Ovary (tissue), 9 donors: ENCODE data around the gene THAP10. TPM values are rescaled to one million over a fixed set of nuclear protein-coding genes. Genes with fewer than 3 reads are reported as not detected.
"Not testable (repeated sequence)": the region's sequence is repeated elsewhere in the genome, so short reads cannot be mapped to it uniquely, and the experiment has no call there.

Experiments used
- DNase-seq, 5 donors: peaks; one replicate each; pipeline ENCODE4 v3.0.0-alpha.2; 2019 to 2020
- H3K27ac ChIP-seq, 2 donors: fragments of 200-600 bp; one replicate each; pipeline versions ENCODE4 v1.5.1 to v1.8.0; 2019 to 2022
- H3K27me3 ChIP-seq: fragments of 200-600 bp; one replicate; pipeline ENCODE4 v1.8.0; 2022
- H3K36me3 ChIP-seq: fragments of 200-600 bp; sonication (generic); one replicate; pipeline ENCODE4 v1.5.1; 2019
- H3K4me1 ChIP-seq: one replicate; pipeline ENCODE4 v1.8.1; 2013; ENCODE audit warnings: mild to moderate bottlenecking, moderate library complexity; ENCODE audit not compliant: insufficient read depth
- H3K4me3 ChIP-seq: fragments of 200-600 bp; sonication (generic); one replicate; pipeline ENCODE4 v1.5.1; 2017
- H3K9me3 ChIP-seq, 2 donors: fragments of 200-600 bp in 1 of 2; sonication (generic) in 1 of 2; one replicate each; pipeline versions ENCODE4 v1.5.1 to v1.8.1; 2013 to 2019; ENCODE audit warnings: mild to moderate bottlenecking in 1 of 2, moderate library complexity in 1 of 2
- EP300 ChIP-seq: sonication (generic); formaldehyde crosslinking; IDR thresholded peaks from one replicate; pipeline ENCODE4 v1.6.1; 2017; ENCODE audit warnings: antibody characterized with exemption
- POLR2A ChIP-seq: fragments of 450-650 bp; IDR thresholded peaks from one replicate; pipeline ENCODE4 v1.6.1; 2017; ENCODE audit warnings: antibody characterized with exemption, mild to moderate bottlenecking, moderate library complexity
- WGBS, 3 donors: extraction: QIAGEN DNeasy Blood & Tissue Kit in 1 of 3; methylation state at CpG; one replicate each; pipeline versions ENCODE4 v1.1.5 to v1.1.7; 2013 to 2017; 5-methylcytosine and 5-hydroxymethylcytosine counted together
- intact Hi-C, 4 donors: fragments of 100-400 bp; cut with DNase I; formaldehyde crosslinking; loops; one replicate each; pipeline versions ENCODE4 v1.11.0 to v1.15.1; 2022 to 2023
- polyA plus RNA-seq, 2 donors: library from polyadenylated mRNA; stranded (reverse); fragments of 200-250 nt in 1 of 2; fragments of 350-450 nt in 1 of 2; fragmentation: Illumina TruSeq in 1 of 2; extraction: RNeasy Lipid Tissue Mini Kit (QIAGEN cat#74804) in 1 of 2; gene quantifications; one replicate each; pipeline ENCODE4 v1.2.3, GENCODE V29; 2013 to 2014
- total RNA-seq, 7 donors: library from RNA; depleted of rRNA in 2 of 7; stranded (reverse); fragments of >200 nt in 2 of 7; fragmentation: NEBNext Ultra II Directional in 3 of 7; extraction: Animal tissue kit (Norgen Biotek cat#: 25700) in 3 of 7; gene quantifications; one replicate each; pipeline versions ENCODE4 v1.1.0 to v1.2.4, GENCODE V29; 2016 to 2023
- TF ChIP-seq, protein P1 (sequence below), 3 donors: fragments of 450-650 bp in 2 of 3; fragments of 200-600 bp in 1 of 3; IDR thresholded peaks; one replicate each; pipeline versions ENCODE4 v1.5.1 to v1.8.0; 2016 to 2022; ENCODE audit warnings: antibody characterized with exemption in 3 of 3, mild to moderate bottlenecking in 1 of 3
- donor health status: DM: no; HTN: no; CAD: no; lungs with moderate emphysema.
- donor health status: DM: no; HTN: no; CAD: no.
- donor health status: Bipolar disorder and iron deficiency.
- donor health status: DM: yes; HTN: yes; CAD: no.
- donor health status: DM: no; HTN: no; CAD: no.
- donor health status: DM: yes; HTN: yes; CAD: no.

The THAP10 gene
- total and polyA plus RNA-seq, 9 donors: 2.6 to 5.0 (median 3.7) TPM

DNA sequence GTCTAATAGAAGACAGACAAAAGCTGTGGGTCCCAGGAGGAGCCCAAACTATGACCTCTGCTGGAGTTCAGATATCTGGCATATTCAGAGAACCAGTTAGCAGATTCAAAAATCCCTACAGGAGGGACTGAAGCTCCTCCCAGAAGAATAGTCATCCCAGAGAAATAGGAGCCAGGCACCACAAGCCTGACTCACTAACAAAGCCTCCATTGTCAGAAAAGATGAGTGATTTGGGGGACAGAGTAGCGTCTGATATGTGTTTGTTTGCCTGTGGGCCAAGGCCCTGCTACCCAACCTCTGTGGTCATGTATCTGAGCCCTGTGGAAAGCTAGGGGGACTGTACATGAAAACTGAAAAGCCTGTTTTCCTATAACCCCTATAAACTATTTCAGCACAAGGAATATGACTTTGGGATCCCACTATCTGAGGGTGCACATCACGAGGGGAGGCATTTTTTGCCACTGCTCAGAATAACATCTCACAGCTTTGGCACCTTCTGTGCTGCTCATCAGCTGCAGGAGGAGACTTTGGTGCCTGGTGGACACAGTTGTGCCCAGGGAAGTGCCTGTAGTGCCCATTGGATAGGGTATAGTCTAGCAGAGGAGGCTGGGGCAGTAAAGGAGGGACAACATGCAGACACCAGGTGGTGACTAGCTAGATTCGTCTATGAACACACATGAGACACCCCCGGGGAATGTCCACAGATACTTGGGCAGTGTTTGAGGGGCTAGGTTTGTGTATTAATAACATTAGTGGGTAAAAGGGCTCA lies 28.6 kb downstream of the THAP10 start:
- H3K9me3 ChIP-seq: no peaks in the 10 kb centered on the region
- no peaks in the 10 kb centered on the region for H3K27me3 ChIP-seq
- 60 to 78% (median 66%) methylated on average over 4 of the region's 4 CpGs for WGBS, 3 donors
- intact Hi-C loops: loop anchor here in 1 of 4 donors (5.0 kb wide), 1 partner anchor 36 kb away; no protein-coding TSS in a partner anchor
- TF ChIP-seq POLR2A (no peak), EP300 (no peak)
- TF ChIP-seq, protein P1, sequence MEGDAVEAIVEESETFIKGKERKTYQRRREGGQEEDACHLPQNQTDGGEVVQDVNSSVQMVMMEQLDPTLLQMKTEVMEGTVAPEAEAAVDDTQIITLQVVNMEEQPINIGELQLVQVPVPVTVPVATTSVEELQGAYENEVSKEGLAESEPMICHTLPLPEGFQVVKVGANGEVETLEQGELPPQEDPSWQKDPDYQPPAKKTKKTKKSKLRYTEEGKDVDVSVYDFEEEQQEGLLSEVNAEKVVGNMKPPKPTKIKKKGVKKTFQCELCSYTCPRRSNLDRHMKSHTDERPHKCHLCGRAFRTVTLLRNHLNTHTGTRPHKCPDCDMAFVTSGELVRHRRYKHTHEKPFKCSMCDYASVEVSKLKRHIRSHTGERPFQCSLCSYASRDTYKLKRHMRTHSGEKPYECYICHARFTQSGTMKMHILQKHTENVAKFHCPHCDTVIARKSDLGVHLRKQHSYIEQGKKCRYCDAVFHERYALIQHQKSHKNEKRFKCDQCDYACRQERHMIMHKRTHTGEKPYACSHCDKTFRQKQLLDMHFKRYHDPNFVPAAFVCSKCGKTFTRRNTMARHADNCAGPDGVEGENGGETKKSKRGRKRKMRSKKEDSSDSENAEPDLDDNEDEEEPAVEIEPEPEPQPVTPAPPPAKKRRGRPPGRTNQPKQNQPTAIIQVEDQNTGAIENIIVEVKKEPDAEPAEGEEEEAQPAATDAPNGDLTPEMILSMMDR (IDR thresholded peaks at IDR 0.05): no peak
- DNase-seq: no peak
- no peak overlapping the region for H3K27ac ChIP-seq
- H3K36me3 ChIP-seq: no peaks in the 10 kb centered on the region
- H3K4me3 ChIP-seq: no peak overlapping the region
- peaks cover 10% of the 10 kb centered on the region for H3K4me1 ChIP-seq

DNA sequence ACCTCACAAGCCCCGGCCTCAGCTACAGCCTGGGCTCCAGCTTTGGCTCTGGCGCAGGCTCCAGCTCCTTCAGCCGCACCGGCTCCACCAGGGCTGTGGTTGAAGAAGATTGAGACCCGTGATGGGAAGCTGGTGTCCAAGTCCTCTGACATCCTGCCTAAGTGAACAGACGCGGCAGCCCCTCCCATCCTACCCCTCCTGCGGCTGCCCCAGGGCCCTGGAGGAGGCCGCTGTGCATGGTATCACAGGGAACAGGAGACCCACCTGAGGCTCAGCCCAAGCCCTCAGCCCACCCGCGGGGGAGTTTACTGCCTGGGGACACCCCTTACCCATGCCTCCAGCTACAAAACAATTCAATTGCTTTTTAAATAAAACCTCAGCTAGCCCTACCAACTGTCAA lies 32.2 kb downstream of the THAP10 start:
- no peak overlapping the region for H3K27ac ChIP-seq
- no peak overlapping the region for H3K4me3 ChIP-seq
- no peaks in the 10 kb centered on the region for H3K36me3 ChIP-seq
- WGBS, 3 donors: 85 to 90% (median 85%) methylated on average over 10 to 11 of the region's 11 CpGs
- H3K4me1 ChIP-seq: peaks cover 12% of the 10 kb centered on the region
- TF ChIP-seq POLR2A: no peak
- TF ChIP-seq, protein P1 (IDR thresholded peaks at IDR 0.05): no peak
- no peak for TF ChIP-seq EP300
- no peaks in the 10 kb centered on the region for H3K9me3 ChIP-seq
- DNase-seq: no peak
- intact Hi-C loops: loop anchor here in 1 of 4 donors (5.0 kb wide), 1 partner anchor 33 kb away; no protein-coding TSS in a partner anchor
- H3K27me3 ChIP-seq: no peaks in the 10 kb centered on the region

DNA sequence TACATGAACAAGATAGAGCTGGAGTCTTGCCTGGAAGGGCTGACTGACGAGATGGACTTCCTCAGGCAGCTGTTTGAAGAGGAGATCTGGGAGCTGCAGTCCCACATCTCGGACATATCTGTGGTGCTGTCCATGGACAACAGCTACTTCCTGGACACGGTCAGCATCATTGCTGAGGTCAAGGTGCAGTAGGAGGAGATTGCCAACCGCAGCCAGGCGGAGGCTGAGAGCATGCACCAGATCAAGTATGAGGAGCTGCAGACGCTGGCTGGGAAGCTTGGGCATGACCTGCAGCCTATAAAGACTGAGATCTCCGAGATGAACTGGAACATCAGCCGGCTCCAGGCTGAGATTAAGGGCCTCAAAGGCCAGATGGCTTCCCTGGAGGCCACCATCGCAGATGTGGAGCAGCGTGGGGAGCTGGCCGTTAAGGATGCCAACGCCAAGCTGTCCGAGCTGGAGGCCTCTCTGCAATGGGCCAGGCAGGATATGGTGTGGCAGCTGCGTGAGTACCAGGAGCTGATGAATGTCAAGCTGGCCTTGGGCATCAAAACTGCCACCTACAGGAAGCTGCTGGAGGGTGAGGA lies 32.8 kb downstream of the THAP10 start:
- H3K27ac ChIP-seq: no peak overlapping the region
- WGBS, 3 donors: 89 to 93% (median 92%) methylated on average over 13 to 14 of the region's 14 CpGs
- intact Hi-C loops: no loop called here
- no peaks in the 10 kb centered on the region for H3K9me3 ChIP-seq
- no peak for DNase-seq
- TF ChIP-seq EP300: no peak
- TF ChIP-seq, protein P1 (IDR thresholded peaks at IDR 0.05): no peak
- no peak overlapping the region for H3K4me3 ChIP-seq
- peaks cover 12% of the 10 kb centered on the region for H3K4me1 ChIP-seq
- no peaks in the 10 kb centered on the region for H3K36me3 ChIP-seq
- H3K27me3 ChIP-seq: no peaks in the 10 kb centered on the region

DNA sequence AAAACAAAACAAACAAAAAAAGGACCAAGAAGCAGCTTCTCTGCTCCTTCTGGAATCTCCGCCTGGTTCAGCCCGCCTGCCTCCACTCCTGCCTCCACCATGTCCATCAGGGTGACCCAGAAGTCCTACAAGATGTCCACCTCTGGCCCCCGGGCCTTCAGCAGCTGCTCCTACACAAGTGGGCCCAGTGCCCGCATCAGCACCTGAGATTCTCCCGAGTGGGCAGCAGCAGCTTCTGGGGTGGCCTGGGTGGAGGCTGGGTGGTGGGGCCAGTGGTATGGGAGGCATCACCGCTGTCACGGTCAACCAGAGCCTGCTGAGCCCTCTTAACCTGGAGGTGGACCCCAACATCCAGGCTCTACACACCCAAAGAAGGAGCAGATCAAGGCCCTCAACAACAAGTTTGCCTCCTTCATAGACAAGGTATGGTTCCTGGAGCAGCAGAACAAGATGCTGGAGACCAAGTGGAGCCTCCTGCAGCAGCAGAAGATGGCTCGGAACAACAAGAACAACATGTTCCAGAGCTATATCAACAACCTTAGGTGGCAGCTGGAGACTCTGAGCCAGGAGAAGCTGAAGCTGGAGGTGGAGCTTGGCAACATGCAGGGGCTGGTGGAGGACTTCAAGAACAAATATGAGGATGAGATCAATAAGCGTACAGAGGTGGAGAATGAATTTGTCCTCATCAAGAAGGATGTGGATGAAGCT lies 33.5 kb downstream of the THAP10 start:
- H3K4me3 ChIP-seq, H3K9me3 ChIP-seq, intact Hi-C loops, H3K36me3 ChIP-seq, H3K27me3 ChIP-seq, DNase-seq: not testable (repeated sequence)
- Histone ChIP-seq H3K4me1 (peaks cover 12% of the 10 kb centered on the region), H3K27ac (peak overlapping the region in 1 of 2 donors; percentile 5)
- 88 to 93% (median 90%) methylated on average over 9 of the region's 9 CpGs for WGBS, 3 donors
